GM19468 (cell line): ENCODE measurements around the gene KIF1B.
"Not testable (repeated sequence)": the region's sequence is repeated elsewhere in the genome, so short reads cannot be mapped to it uniquely, and the experiment has no call there.

ENCODE experiments used
- ATAC-seq: cut with Tn5 transposase; IDR thresholded peaks from one replicate; pipeline ENCODE4 v1.9.1; 2021; ENCODE audit warnings: mild to moderate bottlenecking, moderate library complexity, moderate number of reproducible peaks; ENCODE audit not compliant: unreplicated experiment; ENCODE audit errors: extremely low read depth

The KIF1B gene

GRCh38 chr1:10188133-10188650 lies 22.2 kb upstream of the KIF1B start:
- ATAC-seq: no peak

DNA sequence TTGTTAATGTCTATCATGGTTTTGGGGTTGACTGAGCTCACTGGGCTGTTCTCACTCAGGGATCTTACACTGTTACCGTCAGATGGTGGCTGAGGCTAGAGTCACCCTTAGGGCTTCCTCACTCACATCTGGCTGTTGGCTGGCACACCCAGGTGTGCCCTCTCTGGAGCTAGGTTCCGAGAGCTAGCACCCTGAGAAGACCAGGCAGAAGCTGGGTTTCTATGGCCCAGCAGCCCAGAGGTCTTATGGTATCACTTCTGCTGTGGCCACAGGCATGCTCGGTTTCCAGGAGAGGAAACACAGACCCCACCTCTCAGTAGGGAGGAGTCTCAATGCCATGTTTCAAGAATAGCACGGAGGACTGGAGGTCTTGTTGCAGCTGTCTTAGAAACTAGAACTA lies 20.7 kb upstream of the KIF1B start:
- ATAC-seq: peak; percentile 59

- no peak for ATAC-seq
Observed at GRCh38 chr1:10192263-10192662, 18.1 kb upstream of the KIF1B start.

DNA sequence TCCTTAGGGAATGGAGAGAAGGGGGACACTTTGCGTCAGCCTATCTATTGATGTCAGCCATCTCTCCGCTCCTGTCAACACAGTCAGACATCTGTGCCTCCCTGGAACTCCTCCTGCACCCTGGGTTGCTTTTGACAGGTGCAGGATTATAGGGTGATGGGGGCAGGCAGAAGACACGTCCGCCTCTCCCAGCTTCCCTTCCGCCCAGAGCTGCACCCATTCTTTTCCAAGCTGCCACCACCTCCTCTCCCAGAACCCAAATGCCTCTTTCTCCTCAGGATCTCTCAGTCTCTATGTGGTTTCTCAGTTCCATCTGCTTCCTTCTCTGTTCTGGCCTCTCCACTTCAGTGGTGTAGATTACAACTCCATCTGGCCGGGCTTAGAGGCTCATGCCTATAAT lies 17.1 kb upstream of the KIF1B start:
- no peak for ATAC-seq

DNA sequence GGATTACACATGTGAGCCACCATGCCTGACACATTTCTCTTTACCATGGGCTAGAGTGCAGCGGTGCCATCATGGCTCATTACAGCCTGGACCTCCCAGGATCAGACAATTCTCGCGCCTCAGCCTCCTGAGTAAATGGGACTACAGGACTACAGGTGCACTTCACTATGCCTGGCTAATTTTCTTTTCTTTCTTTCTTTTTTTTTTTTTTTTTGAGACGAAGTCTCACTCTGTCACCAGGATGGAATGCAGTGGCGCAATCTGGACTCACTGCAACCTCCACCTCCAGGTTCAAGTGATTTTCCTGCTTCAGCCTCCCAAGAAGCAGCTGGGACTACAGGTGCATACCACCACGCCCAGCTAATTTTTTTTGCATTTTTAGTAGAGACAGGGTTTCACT lies 14.8 kb upstream of the KIF1B start:
- no peak for ATAC-seq

- no peak for ATAC-seq
Observed at GRCh38 chr1:10196976-10197375, 13.4 kb upstream of the KIF1B start.

- no peak for ATAC-seq
Observed at GRCh38 chr1:10200620-10201019, 9.8 kb upstream of the KIF1B start.

DNA sequence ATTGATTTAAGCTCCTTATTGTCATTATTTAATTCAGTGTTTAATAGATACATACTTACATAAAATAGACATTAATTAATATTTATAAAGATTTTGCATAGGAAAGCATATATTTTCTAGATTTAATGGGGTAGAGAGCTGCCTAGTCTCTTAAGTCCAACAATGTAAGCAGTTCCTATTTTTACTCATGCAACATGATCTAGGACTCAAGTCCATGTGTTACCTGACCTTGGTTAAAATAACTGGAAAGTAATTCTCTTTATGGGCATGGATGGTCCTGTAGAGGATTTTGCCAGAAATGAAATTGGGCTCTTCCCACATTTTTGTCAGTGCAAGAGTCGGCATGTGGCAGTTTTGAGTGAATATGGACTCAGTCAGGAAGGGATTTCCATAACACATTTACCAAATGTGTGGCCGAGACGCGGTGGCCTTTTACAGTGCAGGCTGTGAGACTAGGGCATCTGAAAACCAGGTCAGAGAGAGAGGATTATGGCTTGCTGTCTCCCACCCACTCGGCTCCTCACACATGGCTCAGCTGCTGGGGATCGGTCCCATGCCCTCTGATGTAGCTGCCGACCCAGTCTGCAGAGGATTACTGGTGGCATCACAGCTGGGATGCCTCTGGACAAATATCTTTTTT lies 6.2 kb upstream of the KIF1B start:
- no peak for ATAC-seq

- ATAC-seq: not testable (repeated sequence)
Observed at GRCh38 chr1:10205206-10205605, 5.2 kb upstream of the KIF1B start.

GRCh38 chr1:10207810-10208209 lies 2.6 kb upstream of the KIF1B start:
- no peak for ATAC-seq

GRCh38 chr1:10208537-10208936 lies 1.8 kb upstream of the KIF1B start:
- no peak for ATAC-seq

GRCh38 chr1:10209590-10209904 lies 823 bp upstream of the KIF1B start:
- no peak for ATAC-seq

DNA sequence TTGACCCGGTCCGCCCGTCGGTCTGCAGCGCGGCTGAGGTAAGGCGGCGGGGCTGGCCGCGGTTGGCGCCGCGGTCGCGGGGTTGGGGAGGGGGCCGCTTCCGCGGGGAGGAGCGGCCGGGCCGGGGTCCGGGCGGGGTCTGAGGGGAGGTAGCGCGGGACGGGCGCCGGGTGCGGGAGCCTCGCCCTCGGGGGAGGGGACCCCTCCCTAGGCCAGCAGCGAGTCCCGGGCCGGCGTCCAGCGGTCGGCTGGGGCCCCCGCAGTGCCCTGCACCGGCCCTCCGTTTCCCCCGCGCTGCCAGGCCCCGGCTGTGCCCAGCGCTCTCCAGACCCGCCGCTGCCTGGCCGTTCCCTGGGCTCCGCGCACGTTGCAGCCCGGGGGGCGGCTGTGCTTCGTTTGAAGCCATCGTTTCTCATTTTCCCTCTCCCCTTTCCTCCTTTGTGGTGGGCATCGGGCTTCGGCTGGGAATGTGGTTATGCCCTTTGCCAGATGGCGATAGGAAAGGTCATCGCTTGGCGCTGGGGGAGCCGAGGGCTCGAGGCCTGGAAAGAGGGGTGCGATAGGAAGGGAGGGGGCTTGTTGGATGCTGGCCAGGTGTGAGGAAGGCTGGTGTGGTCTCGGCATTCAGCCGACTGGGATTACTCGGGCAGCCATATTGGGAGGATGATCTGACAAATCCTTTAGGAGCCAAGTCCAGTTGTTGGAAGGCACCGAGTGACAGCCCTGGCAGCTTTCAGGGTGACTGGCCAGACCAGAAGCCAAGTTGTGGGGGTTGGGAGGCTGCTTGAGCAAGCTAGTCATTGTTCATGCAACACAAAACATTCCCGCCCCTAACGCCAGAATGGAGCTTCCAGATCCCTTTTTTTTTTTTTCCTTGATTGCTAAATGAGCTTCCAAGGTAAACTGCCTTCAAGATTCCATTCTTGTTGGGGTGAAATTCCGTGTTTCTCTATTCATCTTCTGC lies 753 bp downstream of the KIF1B start:
- no peak for ATAC-seq

- no peak for ATAC-seq
Observed at GRCh38 chr1:10211805-10212410, 1.5 kb downstream of the KIF1B start.

DNA sequence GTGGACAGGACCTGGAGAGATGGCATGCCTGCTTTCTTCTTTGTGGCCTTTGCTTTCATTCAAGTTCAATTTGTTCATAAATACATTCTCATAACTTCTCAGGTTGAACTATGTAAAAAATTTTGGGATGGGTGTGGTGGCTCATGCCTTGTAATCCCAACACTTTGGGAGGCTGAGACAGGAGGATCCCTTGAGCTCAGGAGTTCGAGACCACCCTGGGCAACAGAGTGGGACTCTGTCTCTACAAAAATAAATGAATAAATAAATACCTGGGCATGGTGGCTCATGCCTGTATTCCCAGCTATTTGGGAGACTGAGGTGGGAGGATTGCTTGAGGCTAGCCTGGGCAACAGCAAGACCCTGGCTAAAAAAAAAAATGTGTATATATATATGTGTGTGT lies 2.1 kb downstream of the KIF1B start:
- ATAC-seq: no peak

GRCh38 chr1:10213186-10213705 lies 2.9 kb downstream of the KIF1B start:
- no peak for ATAC-seq

- no peak for ATAC-seq
Observed at GRCh38 chr1:10216090-10216749, 5.8 kb downstream of the KIF1B start.

DNA sequence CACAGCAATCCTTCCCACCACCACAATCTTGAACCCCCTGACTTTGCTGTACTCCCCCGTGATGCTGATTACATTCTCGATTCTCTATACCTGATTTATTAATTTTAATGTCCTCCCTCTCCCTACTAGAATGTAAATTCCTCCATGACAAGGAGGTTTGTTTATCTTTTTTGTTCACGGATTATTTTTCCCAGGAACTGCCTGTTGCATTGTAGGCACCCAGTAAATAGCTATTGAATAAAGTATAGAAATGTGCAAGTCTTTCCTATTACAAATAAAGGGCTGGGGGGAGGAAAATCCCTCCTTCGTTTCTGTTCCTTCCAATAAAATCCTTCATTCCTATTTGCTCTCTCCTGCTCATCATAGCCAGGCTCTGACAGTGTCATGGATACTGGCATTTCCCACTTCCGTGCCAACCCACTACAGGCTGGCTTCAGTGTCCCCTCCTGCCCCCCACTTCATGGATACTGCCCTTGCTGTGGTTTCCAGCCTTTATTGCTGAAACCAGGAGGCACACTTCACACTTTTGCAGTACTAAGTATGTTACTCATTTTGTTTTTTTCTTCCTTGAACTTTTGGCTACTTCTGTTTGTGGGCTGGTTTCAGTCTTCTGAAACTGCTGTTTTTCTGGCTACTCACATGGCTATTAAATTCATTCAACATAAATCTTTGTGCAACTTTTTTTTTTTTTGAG lies 7.5 kb downstream of the KIF1B start:
- no peak for ATAC-seq

DNA sequence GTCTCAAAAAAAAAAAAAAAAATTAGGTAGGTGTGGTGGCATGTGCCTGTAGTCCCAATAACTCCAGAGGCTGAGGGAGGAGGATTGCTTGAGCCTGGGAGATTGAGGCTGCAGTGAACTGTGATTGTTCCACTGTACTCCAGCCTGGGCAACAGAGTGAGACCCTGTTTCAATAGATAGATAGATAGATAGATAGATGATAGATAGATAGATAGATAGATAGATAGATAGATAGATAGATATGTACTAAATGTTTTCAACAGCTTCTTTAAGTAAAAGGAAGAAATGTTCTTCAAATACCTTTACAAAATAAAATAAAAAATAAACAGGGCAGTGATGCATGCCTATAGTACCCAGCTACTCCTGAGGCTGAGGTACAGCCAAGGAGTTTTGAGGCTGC lies 9.8 kb downstream of the KIF1B start:
- ATAC-seq: no peak

- not testable (repeated sequence) for ATAC-seq
Observed at GRCh38 chr1:10220657-10221056, 10.3 kb downstream of the KIF1B start.
